NCI-H524 (cell line): Measurements from ENCODE around the gene NUAK2.

Source experiments
- DNase-seq, 2 experiments: peaks; one replicate each; lab custom pipeline; 2025; lab: John Stamatoyannopoulos, UW

NUAK2 gene

GRCh38 chr1:205319081-205320018 is 2.2 kb downstream of the NUAK2 start:
- no peak for DNase-seq

GRCh38 chr1:205318231-205318991 is 3.1 kb downstream of the NUAK2 start:
- DNase-seq, result no peak

DNA sequence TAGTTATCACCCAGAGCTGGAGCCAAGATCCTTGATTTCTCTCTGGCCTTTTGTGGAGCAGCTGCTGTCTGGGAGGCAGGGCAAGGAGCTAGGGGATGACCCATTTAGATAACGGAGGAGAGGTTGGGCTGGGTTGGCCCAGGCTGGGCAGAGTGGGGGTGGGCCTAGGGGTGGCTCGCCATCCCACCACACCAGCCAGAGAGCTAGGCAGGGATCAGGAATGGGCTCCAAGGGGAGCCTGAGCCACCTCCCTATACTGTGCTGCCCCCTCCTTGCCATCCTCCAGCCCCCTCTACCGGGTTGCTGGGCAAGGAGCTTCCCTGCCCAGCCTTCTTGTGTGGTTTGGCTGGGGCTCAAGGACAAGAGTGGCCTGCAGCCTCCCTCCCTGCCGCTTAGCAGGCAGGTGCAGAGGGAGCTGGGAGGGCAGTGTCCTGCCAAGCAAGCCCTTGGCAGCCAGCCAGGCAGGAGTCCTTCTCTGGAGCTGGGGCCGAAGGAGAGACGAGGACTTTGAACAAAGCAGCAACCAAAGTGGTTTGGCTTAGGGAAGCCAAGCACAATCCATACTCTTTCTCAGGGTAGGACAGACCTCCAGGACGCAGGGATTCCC is 4.1 kb downstream of the NUAK2 start:
- DNase-seq, result peak in 1 of 2 experiments; percentile 45

DNA sequence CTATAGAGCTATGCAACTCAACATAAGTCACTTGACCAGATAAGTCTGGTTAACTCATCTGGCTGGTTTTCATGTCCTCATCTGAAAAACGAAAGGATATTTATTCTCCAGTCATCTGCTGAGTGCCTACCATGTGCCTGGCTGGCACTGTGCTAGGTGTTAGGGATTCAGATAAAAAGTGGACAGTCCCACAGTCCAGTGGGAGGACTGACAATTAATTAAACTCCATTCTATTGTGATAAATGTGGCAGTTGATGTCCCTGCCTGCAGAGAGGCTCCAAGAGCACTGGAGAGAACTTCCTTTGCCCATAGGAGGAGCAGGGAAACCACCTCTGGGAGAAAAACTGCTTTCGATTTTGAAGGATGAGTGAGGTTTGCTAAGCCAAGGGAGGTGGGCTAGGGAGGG is 5.4 kb downstream of the NUAK2 start:
- DNase-seq, result no peak

DNA sequence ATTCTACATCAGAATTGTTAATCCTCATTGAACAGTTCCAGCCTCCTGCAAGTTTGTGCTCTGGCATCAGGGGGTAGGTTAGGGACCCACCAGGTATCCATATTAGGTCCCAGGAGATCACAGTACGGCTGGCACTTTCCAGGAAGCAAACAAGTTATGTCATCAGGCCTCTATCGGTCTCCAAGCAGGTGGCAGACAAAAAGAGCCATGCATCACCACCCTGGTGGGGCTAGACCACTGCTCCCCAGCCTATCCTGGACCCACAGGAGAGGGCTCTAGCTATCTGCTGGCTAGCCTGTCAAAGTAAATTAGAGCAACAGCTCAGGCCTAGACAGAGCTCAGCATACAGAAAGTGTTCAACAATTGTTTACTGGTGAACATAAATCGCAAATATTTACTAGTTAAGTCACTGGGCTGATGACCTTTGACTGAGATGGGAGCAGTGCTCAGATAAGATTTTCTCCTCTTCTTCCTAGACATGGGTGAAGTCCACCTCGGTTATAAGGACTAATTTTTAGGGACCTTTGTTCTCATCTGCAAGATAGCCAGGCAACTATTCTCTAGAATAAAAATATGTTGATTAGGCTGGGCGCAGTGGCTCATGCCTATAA is 6.4 kb downstream of the NUAK2 start:
- DNase-seq, result no peak

- peak; percentile 51 to 81 for DNase-seq
Measured at GRCh38 chr1:205313563-205314308, 7.8 kb downstream of the NUAK2 start.

DNA sequence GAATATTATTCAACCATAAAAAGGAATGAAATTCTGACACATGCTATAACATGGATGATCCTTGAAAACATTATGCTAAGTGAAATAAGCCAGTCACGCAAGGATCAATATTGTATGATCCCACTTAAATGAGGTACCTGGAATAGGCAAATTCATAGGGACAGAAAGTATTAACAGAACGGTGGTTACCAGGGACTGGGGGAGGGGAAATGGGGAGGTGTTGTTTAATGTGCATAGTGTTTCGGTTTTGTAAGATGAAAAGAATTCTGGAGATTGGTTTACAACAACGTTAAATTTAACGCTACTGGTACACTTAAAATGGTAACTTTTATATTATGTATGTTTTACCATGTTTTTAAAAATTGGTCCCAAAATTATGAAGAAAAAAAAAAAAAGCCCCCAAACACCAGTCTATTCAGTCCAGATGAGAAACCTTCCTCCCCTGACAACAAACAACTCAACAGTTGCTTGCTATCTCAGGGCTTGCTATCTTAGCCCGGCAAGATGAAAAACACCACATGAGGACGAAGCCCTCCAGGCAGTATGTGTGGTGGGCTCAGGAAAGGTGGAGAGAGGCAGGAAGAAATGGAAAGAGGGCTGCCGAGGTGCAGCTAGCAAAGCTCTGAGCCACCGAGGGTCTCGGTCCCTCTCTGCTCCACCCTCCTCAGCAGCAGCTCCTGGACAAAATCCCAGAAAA is 8.5 kb downstream of the NUAK2 start:
- no peak for DNase-seq

- no peak for DNase-seq
Measured at GRCh38 chr1:205310976-205311704, 10.4 kb downstream of the NUAK2 start.

DNA sequence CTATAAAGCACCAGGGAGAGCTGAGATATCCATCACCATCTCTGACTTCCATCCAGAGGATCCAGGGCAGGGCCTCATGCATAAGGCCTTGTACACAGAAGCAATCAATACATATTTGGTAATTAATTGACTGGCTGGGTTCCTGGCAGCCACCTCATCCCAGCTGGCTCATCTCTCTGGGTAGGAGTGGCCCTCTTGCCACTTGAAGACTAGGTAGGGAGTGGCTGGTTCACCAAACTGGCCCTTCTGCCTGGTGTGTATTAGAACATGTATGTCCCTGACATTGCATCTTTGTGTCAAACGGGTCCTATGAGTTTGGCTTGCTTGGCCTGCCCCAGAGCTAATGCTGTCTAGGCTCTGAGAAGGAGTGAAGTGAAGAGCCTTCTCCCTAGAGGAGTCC is 11.8 kb downstream of the NUAK2 start:
- DNase-seq, result no peak

DNA sequence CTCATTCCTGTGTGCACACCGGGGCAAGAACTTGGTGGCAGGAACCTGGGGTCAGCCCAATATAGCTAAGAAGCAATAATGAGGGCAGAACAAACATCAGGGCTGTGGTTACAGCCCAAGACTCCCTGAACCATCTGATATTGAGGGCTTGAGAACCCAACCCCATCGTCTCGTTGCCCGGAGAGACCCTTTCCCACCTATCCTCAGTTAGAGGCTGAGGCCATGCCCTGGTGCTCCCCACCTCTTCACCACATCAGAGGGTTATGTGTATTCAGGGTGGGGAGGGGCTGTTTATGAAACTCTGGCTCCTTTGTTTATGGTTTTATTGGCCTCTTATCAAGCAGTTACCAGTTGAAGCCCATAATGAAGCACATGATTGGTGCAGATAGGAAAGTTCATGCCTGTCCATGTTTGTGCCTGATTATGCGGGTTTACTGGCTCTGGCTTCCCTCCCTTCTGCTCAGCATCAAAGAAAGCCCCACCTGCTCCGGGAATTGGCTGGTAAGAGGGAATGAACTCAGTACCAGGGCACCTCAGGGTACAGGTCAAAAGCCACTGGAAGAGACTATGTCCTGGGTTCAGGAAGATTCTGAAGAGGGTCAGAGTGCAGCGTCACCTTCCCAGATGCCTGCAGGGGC is 14.5 kb downstream of the NUAK2 start:
- no peak for DNase-seq

DNA sequence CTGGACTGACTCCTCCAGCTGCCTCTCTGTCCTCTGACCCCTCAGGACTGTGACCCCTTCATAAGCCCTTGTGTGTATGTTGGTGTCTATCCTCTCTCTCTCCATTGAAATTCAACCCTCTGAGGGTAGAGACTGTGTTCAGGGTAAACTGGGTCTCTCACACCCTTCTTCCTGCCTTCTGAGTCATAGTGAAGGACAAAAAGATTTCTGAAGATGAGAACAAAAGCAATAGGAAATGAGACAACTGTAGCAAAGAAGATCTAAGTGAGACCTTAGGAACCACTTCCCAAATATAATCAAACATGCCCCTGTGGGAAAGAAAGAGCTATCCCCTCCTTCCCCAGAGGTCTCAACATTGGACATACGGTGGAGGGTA is 16.9 kb downstream of the NUAK2 start:
- DNase-seq, result no peak

- DNase-seq, result no peak
Measured at GRCh38 chr1:205304046-205304694, 17.4 kb downstream of the NUAK2 start.

- no peak for DNase-seq
Measured at GRCh38 chr1:205303247-205303888, 18.2 kb downstream of the NUAK2 start.

GRCh38 chr1:205301842-205302588 is 19.5 kb downstream of the NUAK2 start:
- no peak for DNase-seq

DNA sequence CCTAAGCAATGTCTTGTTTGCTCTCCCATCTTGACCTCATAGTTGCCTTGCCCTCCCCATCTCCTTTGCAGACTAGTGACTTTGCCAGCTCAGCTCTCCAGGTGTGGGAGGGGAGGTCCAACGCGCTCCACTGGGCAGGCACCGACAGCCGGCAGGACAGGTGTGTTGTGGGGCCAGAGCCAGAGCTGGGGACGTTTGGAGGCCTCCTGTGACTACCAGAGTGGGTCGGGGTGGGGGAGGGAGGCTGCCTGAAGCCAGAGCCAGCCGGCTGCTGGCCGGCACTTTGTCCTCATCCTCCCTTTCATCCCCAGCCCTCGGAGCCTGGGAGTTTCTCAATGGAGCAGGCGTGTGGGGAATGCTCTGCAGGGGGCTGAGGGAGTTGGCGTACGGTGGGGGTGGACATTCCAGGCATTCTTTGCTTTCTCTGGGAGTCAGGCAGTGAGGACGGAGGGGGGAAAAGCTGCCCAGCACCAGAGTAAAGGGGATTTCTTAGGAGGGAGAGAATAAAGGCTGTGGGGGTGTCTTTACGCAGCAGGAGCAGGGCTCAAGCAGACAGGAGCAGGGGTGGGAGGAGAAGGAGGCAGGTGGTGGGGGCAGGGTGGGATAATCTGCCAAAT is 20.2 kb downstream of the NUAK2 start:
- DNase-seq, result peak in 1 of 2 experiments; percentile 29

- DNase-seq, result no peak
Measured at GRCh38 chr1:205300149-205300548, 21.4 kb downstream of the NUAK2 start.

DNA sequence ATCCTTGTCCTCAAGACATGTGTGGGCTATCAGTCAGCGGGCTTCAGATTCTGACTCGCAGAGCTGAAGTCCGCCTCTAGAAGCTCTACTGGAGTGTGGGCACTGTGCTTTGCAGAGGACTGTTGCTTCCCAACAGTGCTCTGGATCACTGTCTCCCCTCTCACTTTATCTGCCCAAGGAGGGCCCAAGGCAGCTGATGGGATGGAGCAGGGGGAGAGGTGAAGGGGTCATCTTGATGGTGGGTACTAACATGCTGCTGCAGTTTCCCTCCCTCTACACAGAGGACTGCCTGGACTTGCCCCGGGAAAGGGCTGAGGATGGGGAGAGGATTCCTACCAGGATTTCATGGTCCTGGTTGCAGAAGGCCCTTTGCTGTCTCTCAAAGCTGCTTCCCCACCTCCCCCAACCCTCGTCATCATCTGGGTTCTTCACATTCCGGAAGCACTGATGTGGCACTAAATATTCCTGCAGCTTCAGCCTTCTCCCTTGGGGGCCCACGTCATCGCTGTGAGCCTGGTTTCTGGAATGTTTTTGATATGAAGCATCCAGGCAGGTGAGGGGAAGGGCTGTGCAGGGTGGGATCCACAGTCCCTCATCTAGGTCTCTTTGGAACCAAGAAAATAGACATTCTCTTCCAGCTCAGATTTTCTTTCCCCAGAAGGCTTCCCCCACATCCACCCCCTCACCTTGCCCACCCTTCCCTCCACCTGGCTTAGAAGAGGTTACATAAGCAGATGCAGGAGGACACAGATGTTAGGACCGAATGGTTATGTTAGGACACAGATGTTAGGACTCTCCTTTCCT is 23.2 kb downstream of the NUAK2 start:
- peak in 1 of 2 experiments; percentile 15 for DNase-seq
